Brain pericyte (primary cell): ENCODE measurements around the gene ITGB5.

Experiments used
- DNase-seq: peaks from one replicate; pipeline ENCODE4 v3.0.0-alpha.2; 2012; ENCODE audit warnings: low read depth, low spot score

Gene ITGB5, protein sequence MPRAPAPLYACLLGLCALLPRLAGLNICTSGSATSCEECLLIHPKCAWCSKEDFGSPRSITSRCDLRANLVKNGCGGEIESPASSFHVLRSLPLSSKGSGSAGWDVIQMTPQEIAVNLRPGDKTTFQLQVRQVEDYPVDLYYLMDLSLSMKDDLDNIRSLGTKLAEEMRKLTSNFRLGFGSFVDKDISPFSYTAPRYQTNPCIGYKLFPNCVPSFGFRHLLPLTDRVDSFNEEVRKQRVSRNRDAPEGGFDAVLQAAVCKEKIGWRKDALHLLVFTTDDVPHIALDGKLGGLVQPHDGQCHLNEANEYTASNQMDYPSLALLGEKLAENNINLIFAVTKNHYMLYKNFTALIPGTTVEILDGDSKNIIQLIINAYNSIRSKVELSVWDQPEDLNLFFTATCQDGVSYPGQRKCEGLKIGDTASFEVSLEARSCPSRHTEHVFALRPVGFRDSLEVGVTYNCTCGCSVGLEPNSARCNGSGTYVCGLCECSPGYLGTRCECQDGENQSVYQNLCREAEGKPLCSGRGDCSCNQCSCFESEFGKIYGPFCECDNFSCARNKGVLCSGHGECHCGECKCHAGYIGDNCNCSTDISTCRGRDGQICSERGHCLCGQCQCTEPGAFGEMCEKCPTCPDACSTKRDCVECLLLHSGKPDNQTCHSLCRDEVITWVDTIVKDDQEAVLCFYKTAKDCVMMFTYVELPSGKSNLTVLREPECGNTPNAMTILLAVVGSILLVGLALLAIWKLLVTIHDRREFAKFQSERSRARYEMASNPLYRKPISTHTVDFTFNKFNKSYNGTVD

DNA sequence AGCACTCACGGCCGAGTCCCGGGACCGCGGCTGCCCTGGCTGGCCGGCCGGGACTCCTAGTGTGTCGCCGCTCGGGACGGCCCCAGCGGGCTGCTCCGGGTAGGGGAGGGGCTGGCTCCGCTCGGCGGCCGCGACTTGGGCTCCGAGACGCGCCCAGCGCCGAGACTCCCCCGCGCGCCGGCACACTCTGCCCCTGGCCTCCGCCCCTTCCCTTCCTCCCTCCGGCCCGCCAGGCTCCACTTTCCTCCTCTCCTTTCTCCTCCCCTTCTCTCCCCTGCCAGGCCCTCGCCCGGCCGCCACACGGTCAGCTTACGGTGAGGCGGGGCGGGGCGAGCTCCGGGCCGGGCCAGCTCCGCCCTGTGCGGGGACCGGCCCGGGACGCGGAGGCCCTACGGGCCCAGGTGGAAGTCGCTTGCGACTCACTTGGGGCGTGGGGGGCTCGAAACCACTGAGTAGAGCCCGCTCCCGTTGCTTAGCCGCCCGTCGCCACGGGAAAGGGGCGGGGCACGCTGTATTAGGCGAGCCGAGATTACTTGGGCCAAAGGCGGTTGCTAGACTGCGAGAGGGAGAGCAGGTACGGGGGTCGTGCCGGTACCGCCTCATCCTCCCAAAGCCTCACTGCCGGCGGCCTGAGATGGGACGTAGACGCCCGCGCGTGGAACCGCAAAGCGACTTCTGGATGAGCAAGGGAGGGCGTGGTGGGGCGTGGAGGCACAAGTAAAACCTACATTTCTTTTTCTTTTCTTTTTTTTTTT lies at the start of gene ITGB5:
ITGB5 (minus strand) TSS at position 189 of the 755 bp plus-strand sequence. CDS start 365 bp downstream, outside the sequence.
- DNase-seq, result no peak

DNA sequence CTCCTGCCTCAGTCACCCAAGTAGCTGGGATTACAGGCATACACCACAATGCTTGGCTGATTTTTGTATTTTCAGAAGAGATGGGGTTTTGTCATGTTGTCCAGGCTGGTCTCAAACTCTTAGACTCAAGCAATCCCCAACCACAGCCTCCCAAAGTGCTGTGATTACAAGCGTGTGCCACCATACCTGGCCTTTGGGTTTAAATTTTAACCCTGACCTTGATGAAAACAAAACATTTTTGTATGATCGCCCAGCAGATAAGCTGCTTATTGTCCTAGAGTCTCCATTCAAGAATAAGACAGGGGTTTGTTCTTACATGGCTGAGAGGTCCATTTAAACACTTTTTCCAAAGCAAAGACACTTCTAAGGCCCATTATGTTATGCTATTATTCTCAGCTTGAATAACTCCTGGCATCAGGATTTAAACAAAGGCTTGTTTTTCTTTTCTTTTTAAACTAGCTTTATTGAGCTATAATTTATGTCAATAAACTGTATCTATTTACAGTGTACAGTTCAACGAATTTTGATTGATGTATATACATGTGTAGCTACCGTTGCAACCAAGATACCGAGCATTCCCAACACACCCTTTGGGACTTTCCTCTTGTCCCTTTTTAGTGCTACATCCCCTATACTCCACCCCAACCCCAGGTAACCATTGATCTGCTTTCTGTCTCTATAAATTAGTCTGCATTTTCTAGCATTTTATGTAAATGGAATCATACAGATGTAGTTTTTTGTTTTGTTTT lies 48.8 kb upstream of the ITGB5 start:
- no peak for DNase-seq

DNA sequence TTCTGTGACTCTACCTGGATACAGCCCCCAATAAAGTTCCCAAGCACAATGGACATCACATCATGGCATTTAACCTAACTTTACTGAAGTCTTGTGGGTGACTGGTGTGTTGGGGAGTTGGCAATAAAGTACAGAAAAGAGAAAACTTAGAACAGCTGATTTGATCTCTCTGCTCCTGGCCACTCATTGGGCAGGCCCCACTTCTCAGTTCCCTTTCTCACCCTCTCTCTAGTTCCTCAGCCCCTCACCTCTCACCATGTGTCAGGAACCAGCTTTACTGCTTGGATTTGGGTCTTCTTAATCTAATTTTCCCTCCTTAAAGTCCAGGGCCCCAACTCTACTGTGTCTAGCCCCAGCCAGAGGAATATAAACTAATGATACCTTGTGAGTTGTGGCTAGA lies 48.1 kb upstream of the ITGB5 start:
- DNase-seq, result no peak

DNA sequence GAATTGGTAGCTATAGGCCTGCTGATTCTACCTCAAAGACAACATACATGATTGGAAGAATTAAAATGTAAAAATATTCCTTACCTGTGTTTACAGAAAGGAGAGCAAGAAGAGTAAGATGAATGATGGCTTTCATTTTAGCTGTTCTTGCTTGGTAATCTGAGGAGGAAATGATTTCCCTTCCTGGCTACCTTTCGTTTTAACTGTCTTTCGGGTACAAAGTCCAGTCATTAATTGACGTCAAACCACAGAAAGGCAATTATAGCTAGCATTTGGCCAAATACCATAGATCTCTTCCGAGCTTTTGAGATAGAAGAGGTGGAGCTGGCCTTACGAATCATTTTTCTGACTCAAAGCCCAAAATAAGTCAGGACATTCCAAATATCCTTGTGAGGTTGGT lies 47.4 kb upstream of the ITGB5 start, which contains the start of gene MUC13:
MUC13 (minus strand) TSS at position 175 of the 400 bp plus-strand sequence; CDS start at position 136, 39 bp downstream.
- no peak for DNase-seq

DNA sequence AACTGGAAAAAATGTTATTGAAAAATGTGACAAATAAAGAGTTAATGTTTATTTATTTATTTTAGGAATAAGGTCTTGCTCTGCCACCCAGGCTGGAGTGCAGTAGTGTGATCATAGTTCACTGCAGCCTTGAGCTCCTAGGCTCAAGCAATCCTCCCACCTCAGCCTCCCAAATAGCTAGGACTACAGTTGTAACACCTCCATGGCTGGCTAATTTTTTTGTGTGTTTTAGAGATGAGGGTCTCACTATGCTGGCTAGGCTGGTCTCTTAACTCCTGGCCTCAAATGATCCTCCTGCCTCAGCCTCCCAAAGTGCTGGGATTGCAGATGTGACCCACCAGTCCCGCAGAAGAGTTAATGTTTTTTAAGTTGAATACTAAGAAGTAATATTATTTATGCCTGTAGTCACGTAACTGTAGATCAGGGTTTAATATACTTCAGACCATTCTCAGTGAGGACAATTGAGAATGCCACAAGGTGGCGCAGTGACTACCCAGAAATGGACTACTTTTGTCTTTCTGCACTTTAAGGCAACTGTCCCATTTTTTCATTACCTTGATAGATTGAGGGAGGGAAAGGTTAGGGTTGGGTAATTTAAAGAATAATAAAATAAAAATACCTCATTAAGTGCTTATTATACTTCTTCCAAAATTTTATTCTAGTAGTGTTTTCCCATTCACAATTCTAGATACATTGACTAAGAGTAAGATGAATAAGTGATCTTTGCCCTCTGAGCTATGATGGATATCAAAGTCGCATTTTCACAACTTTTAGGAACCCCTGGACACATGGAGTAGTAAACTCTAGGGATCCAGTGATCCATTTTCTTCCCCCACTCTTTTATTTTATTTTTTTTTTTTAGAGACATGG lies 41.4 kb upstream of the ITGB5 start:
- peak; percentile 20 for DNase-seq

DNA sequence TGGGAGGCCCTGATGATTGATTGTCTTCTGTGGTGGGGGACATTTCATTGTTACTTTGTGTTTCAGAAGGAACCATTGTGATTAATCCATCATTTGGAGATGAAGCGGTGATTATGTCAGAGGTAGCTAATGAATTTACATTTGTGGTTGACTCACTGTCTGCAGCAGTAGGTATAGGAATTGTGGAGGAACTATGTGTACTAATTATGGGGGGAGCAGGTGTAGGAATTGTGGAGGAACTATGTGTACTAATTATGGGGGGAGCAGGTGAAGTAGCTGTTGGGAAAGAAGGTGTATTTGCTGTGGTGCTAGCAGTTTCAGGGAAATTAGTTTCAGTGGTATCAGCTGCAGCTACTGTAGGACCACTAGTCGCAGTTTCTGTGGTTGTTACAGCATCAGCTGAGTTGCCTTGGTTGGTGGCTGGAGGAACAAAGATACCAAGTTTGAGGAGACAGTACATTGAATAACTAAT lies 40.4 kb upstream of the ITGB5 start:
- DNase-seq, result no peak

DNA sequence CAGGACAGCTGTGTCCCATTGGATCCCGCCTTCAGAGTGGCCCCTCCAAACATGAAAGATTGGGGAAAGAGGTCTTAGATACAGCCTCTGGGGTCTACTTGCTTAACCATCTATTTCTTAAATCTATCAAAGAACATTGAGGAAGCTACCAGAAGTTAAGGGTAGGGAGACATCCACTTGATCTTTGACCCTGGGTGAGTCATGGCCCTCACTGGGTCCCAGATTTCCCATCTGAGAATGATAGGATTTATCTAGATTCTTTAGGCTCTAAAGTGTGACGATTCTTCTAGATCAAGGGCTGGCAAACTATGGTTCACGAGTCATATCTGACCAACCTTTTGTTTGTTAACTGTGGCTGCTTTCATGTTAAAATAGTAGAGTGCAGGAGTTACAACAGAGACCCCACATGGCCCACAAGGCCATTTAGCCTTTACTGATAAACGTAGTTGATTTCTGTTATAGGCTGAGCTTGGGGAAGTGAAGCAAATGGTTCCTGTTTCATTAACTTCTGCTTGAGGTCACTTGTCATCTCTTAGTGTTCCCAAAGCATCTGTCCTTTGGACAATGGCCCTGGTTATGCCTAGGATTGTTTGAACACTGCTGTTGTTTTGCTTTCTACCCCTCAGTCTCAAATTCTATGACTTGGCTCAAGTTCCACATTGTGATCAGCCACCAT lies 39.4 kb upstream of the ITGB5 start:
- no peak for DNase-seq

DNA sequence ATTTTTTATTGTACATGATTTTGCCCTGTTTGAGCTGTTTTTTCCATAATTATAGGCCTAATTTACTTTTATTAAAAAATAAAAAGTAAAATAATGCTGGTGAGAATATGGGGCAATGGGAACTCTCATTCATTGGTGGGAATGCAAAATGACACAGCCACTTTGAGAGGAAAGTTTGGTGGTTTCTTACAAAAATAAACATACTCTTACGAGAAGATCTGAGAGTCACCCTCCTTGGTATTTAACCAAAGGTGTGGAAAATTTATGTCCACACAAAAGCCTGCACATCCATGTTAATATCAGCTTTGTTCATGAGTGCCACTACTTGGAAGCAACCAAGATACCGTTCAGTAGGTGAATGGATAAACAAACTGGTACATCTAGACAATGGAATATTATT lies 37.6 kb upstream of the ITGB5 start:
- no peak for DNase-seq

DNA sequence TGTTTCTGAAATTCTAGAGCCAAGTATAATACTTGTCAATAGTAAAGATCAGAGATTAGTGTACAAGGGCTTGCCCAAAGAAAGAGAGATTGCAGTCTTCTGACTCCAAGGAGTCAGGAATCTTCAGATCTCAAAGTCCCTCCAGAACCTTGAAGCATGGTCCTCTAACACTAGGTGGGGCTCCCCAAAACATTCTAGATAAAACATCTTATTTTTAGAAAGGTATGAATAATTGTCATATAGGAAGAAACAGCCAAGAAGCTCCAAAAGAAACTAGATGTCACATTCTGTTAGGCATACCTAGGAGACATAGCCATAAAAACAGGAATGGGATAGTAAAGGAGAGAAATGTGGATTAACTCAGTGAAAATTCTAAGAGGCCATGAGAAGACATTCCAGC lies 36.7 kb upstream of the ITGB5 start:
- DNase-seq, result no peak

DNA sequence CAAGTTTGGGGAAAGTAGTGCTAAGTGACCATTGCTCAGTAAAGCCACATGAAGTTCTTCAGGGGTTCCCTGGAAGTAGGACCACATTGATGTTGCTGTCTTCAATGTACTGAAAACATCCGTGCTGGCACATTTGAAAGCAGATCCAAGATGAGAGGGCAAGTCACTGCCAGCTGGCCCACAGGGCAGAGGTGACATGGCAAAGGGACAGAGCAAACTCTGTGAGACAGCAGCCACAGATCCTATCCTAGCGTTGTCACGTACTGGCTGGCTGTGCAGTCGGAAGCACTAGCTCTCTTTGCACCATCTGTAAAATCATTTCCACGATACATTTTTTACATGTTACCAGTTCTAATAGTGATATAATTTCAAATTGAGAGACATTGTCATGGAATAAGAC lies 33.6 kb upstream of the ITGB5 start:
- no peak for DNase-seq

DNA sequence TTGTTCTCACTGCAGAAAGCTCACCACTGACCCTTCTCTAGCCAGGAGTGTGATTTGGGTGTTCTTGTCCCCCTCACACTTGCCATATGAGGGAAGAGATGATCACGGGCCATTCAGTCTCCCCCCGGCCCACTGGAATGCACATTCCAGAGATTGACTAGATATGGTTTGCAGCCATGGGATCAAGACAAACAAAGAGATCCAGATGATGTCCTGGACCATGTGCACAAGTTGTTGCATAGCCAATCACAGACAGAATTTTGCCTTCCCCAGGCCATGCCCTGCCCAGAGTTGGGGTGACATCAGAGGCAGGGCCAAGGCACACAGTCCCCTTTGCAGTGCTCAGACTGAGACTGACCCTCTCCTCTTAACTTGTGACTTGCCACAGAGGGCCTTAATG lies 32.6 kb upstream of the ITGB5 start:
- DNase-seq, result no peak

DNA sequence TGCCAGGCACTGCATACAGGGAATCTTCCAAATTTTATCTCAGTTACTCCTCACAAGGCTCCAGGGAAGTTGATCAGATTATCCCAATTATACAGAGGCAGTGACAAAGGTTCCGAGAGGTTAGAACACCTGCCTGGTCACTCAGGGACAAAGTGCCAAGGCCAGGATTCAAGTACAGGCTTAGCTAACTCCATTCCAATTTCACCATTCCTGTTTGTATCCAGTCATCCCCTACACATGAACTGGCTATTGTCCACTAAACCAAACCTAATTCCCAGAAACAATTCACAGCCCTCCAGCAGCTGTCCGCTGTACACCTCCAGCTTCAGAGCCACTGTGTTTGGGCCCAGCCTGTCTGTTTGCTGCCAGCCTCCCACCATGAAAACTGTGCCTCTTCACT lies 31.4 kb upstream of the ITGB5 start:
- DNase-seq, result no peak

DNA sequence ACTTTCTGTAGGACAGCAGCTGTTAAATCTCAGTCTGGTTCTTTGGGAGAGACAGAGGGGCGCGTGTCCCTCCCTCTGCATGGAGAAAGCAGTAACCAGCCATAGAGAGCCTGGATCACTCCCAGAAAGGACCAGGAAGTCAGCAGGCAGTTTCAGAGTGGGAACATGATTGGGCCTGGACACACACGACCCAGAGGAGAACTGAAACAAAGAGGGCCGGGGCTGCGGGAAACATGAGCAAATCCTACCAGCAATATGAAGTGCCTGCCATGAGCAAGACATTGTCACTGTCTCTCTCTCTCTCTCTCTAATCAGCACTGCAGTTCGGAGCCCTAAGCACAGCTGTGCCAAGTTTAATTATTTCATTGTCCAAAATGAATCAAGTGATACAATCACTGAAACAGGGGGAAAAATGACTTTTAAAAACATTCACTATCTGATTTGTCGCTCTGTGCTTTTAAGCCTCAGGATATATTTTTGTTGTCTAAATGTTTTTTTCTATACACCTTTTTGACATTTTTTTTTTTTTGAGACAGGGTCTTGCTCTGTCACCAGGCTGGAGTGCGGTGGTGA lies 29.8 kb upstream of the ITGB5 start:
- DNase-seq, result no peak

DNA sequence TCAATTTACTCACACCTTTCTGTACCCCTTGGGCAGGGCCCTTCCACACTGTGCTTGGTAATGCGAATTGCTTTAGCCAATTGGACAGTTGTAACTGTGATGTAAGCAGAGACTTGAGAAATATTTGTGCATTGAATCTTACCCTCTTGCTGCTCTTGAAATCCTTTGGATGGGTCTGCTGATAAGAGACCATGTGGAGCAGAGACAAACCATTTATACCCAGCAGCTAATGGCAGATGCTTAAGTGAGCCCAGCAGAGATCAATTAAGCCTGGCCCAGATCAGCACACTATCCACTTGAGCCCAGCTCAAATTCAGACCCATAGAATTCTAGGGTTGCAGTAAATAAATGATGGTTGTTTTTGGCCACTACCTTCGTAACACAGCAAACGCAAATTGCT lies 28.1 kb upstream of the ITGB5 start:
- no peak for DNase-seq

DNA sequence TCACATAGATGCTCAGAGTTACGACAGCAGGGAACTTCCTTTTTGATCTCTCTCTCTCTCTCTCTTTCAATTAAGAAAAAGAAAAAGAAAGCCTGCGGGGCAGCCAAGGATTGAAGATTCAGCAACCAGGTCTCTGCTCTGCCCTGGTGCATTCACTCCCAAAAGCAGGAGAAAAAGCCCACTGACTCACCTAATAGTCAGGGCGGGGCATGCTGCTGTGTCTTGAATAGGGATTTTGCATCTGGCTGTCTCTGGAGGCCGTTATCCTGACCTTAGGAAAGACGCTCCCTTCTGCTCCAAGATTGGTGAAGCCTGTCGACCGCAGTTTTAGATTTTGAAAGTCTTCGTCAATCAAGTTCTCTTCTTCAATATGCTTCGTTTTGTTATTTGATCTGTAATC lies 20.8 kb upstream of the ITGB5 start:
- DNase-seq, result no peak

DNA sequence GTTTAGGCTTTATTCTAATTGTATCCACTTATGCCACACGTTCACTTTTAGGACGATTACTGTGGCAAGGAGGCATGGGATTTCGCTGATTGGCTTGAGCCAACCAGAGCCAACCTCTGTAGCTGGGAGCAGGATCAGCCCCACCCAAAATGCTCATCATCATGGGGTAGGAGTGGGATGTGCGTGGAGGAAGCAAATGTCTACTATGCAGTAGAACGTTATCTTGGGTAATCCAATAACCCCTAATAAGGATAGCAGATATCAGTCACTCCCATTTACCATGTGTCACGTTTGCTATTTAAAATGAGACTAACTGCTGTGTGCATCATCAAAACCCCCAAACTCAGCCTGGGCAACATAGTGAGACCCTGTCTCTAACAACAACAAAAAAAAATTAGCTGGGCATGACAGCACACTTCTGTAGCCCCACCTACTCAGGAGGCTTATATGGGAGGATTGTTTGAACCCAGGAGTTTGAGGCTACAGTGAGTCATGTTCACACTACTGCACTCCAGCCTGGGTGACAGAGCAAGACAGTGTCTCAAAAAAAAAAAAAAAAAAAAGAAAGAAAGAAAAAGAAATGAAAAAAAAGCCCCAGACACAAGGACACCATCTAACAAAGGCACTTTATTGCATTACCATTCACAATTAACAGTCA lies 17.8 kb upstream of the ITGB5 start:
- no peak for DNase-seq

DNA sequence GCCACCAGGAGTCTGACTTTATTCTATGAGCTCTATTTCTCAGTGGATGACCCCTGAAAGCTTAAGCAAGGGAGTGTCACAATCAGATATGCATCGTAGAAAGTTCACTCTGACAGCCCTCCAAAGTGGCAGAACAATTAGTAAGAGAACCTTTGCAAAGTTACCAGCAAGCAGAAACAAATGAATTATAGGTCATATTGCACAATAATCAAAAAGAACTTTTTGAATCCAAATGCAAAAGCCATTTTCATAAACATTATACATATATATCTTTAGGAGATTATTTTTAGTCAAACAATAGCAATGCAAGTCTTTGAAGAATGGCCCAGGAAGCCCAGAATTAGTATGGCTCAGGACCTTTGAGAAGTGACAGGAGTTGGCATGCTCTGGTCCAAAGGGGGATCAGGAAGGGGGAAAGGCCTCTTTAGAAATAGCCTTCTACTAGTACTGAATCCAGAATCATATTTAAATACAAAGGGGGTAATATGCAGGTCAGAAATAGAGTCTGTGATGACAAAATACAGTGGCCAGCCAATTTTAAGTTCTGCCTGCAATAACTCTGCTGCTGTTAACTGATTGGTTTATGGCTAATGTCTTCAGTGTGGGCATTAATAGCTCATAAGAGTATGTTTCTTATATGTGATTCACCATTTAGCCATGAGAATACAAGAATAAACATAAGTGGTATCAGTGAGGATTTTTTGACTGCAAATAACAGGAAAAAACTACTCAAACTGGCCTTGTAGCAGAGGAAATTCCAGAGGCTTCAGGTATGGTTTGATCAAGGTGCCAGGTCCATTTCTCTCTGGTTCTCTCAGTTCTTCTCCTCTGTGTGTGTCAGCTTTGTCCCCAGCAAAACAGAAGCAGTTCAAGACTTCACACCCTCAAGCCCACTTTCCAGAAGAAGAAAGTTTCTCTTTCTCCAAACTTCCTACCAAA lies 17.0 kb upstream of the ITGB5 start:
- DNase-seq, result no peak
